Large intestine (tissue), 3 donors: ENCODE data around the gene PIGT. TPM values are rescaled to one million over a fixed set of nuclear protein-coding genes. Genes with fewer than 3 reads are reported as not detected.
A peak's percentile ranks its signal among the peaks of the same experiment; 100 is the strongest.

Experiments used
- DNase-seq, 2 donors: peaks; one replicate each; pipeline versions ENCODE4 v3.0.0 to v3.0.0-alpha.2; 2013
- H3K27ac ChIP-seq: one replicate; pipeline ENCODE4 v1.5.1; 2013; ENCODE audit warnings: low read length
- H3K27me3 ChIP-seq: 2 replicates; pipeline ENCODE4 v1.6.1; 2013; ENCODE audit warnings: low read length; ENCODE audit not compliant: control insufficient read depth, insufficient read depth
- H3K36me3 ChIP-seq: 2 replicates; pipeline ENCODE4 v1.6.1; 2013; ENCODE audit warnings: low read length; ENCODE audit not compliant: control insufficient read depth, insufficient read depth
- H3K4me1 ChIP-seq: one replicate; pipeline ENCODE4 v1.6.1; 2013; ENCODE audit warnings: low read length; ENCODE audit not compliant: control insufficient read depth, insufficient read depth
- H3K4me3 ChIP-seq: one replicate; pipeline ENCODE4 v1.5.1; 2013; ENCODE audit warnings: low read length
- H3K9me3 ChIP-seq: one replicate; pipeline ENCODE4 v1.6.1; 2013; ENCODE audit warnings: mild to moderate bottlenecking, low read depth, low read length, moderate library complexity; ENCODE audit not compliant: control insufficient read depth
- WGBS: methylation state at CpG from one replicate; pipeline ENCODE4 v1.1.5; 2013; ENCODE audit warnings: low lambda C conversion rate; ENCODE audit not compliant: insufficient coverage; 5-methylcytosine and 5-hydroxymethylcytosine counted together
- polyA plus RNA-seq: library from polyadenylated mRNA; unstranded; fragments of 120-200 nt; gene quantifications from one replicate; pipeline ENCODE4 v1.2.1, GENCODE V29; 2013

Gene PIGT
- polyA plus RNA-seq, 1 donor: 91.6 TPM

- H3K4me1 ChIP-seq: peaks cover 15% of the 10 kb centered on the region
- H3K27ac ChIP-seq: peak overlapping the region; percentile 67
- H3K27me3 ChIP-seq: no peaks in the 10 kb centered on the region
- peaks cover 38% of the 10 kb centered on the region for H3K36me3 ChIP-seq
- no peaks in the 10 kb centered on the region for H3K9me3 ChIP-seq
- no peak for DNase-seq
- WGBS: no CpG with 5 or more reads among the region's 5 CpGs
- H3K4me3 ChIP-seq: no peak overlapping the region
Measured at GRCh38 chr20:45426320-45427016, 10.5 kb downstream of the PIGT start.

- H3K36me3 ChIP-seq: peaks cover 33% of the 10 kb centered on the region
- H3K9me3 ChIP-seq: no peaks in the 10 kb centered on the region
- peak; percentile 90 to 95 for DNase-seq
- no peaks in the 10 kb centered on the region for H3K27me3 ChIP-seq
- peak overlapping the region; percentile 60 for H3K27ac ChIP-seq
- H3K4me1 ChIP-seq: peaks cover 15% of the 10 kb centered on the region
- WGBS: no CpG with 5 or more reads among the region's 14 CpGs
- H3K4me3 ChIP-seq: no peak overlapping the region
Measured at GRCh38 chr20:45427236-45428149, 11.6 kb downstream of the PIGT start.

- WGBS: 80% methylated on average over 1 of the region's 2 CpGs
- H3K4me3 ChIP-seq: no peak overlapping the region
- H3K36me3 ChIP-seq: peaks cover 18% of the 10 kb centered on the region
- no peak overlapping the region for H3K27ac ChIP-seq
- H3K27me3 ChIP-seq: no peaks in the 10 kb centered on the region
- DNase-seq: no peak
- peaks cover 15% of the 10 kb centered on the region for H3K4me1 ChIP-seq
- H3K9me3 ChIP-seq: no peaks in the 10 kb centered on the region
Measured at GRCh38 chr20:45429618-45430017, 13.7 kb downstream of the PIGT start.

- H3K27me3 ChIP-seq: no peaks in the 10 kb centered on the region
- H3K4me3 ChIP-seq: no peak overlapping the region
- WGBS: no CpG with 5 or more reads among the region's 5 CpGs
- peaks cover 6% of the 10 kb centered on the region for H3K4me1 ChIP-seq
- no peaks in the 10 kb centered on the region for H3K9me3 ChIP-seq
- no peak for DNase-seq
- H3K27ac ChIP-seq: no peak overlapping the region
- peaks cover 5% of the 10 kb centered on the region for H3K36me3 ChIP-seq
Measured at GRCh38 chr20:45432294-45432693, 16.4 kb downstream of the PIGT start.

GRCh38 chr20:45433316-45433715 is 17.4 kb downstream of the PIGT start:
- Histone ChIP-seq H3K4me3 (no peak overlapping the region), H3K36me3 (peaks cover 5% of the 10 kb centered on the region), H3K27ac (no peak overlapping the region), H3K9me3 (no peaks in the 10 kb centered on the region), H3K4me1 (no peaks in the 10 kb centered on the region), H3K27me3 (no peaks in the 10 kb centered on the region)
- no peak for DNase-seq
- WGBS: no CpG with 5 or more reads among the region's 3 CpGs

- Histone ChIP-seq H3K4me3 (no peak overlapping the region), H3K27me3 (no peaks in the 10 kb centered on the region), H3K4me1 (no peaks in the 10 kb centered on the region), H3K9me3 (no peaks in the 10 kb centered on the region), H3K36me3 (peaks cover 5% of the 10 kb centered on the region), H3K27ac (no peak overlapping the region)
- no peak for DNase-seq
- no CpG with 5 or more reads among the region's 4 CpGs for WGBS
Measured at GRCh38 chr20:45433976-45434375, 18.0 kb downstream of the PIGT start.

GRCh38 chr20:45436732-45437485 is 21.0 kb downstream of the PIGT start:
- H3K9me3 ChIP-seq: no peaks in the 10 kb centered on the region
- no peaks in the 10 kb centered on the region for H3K27me3 ChIP-seq
- DNase-seq: peak; percentile 79 to 83
- peaks cover 5% of the 10 kb centered on the region for H3K36me3 ChIP-seq
- peaks cover 5% of the 10 kb centered on the region for H3K4me1 ChIP-seq
- peak overlapping the region; percentile 28 for H3K27ac ChIP-seq
- no CpG with 5 or more reads among the region's 33 CpGs for WGBS
- peak overlapping the region; percentile 70 for H3K4me3 ChIP-seq

- no peak overlapping the region for H3K4me3 ChIP-seq
- WGBS: 83% methylated on average over 1 of the region's 3 CpGs
- H3K4me1 ChIP-seq: peaks cover 8% of the 10 kb centered on the region
- H3K9me3 ChIP-seq: no peaks in the 10 kb centered on the region
- no peak overlapping the region for H3K27ac ChIP-seq
- no peak for DNase-seq
- H3K27me3 ChIP-seq: no peaks in the 10 kb centered on the region
- H3K36me3 ChIP-seq: no peaks in the 10 kb centered on the region
Measured at GRCh38 chr20:45440424-45440823, 24.5 kb downstream of the PIGT start.

GRCh38 chr20:45440891-45441685 is 25.1 kb downstream of the PIGT start:
- no CpG with 5 or more reads among the region's 5 CpGs for WGBS
- H3K9me3 ChIP-seq: no peaks in the 10 kb centered on the region
- H3K27me3 ChIP-seq: no peaks in the 10 kb centered on the region
- no peak for DNase-seq
- no peak overlapping the region for H3K27ac ChIP-seq
- no peaks in the 10 kb centered on the region for H3K36me3 ChIP-seq
- H3K4me1 ChIP-seq: peaks cover 8% of the 10 kb centered on the region
- no peak overlapping the region for H3K4me3 ChIP-seq
